H1 (cell line): ENCODE results near the gene SMARCA4. TPM values are rescaled to one million over a fixed set of nuclear protein-coding genes. Genes with fewer than 3 reads are reported as not detected.

ENCODE experiments used
- CTCF ChIA-PET: fragments of 300-600 bp; sonication (Branson Sonifier 250); formaldehyde crosslinking; loops from one replicate; lab custom pipeline; 2021; ENCODE audit not compliant: partially characterized antibody; lab: Charles Lee
- POLR2A ChIA-PET: fragments of 300-600 bp; sonication (Branson Sonifier 250); formaldehyde crosslinking; loops from one replicate; lab custom pipeline; 2021; ENCODE audit warnings: inconsistent platforms; ENCODE audit not compliant: partially characterized antibody; lab: Charles Lee
- DNase-seq, 2 experiments: peaks; one replicate each; pipeline versions ENCODE4 v3.0.0 to v3.0.0-alpha.2; 2010 to 2022; ENCODE audit warnings: low spot score in 2 of 2, low read depth in 1 of 2, mixed read lengths in 1 of 2
- FAIRE-seq: peaks from 2 replicates; lab custom pipeline; 2011; peaks lifted over from hg19 to GRCh38; lab: Jason Lieb, UNC
- H2AFZ ChIP-seq: 2 replicates; pipeline ENCODE4 v1.8.1; 2012; ENCODE audit warnings: low read length, inconsistent platforms
- H2AK5ac ChIP-seq: 2 replicates; pipeline ENCODE4 v1.6.1; 2013; ENCODE audit warnings: low read depth, low read length
- H2BK120ac ChIP-seq: replicated peaks from 2 replicates; pipeline ENCODE3; 2013; ENCODE audit warnings: low read depth, low read length, inconsistent platforms
- H2BK12ac ChIP-seq: 2 replicates; pipeline ENCODE4 v1.6.1; 2013; ENCODE audit warnings: low read depth, low read length
- H2BK15ac ChIP-seq: 2 replicates; pipeline ENCODE4 v1.6.1; 2013; ENCODE audit warnings: low read length
- H2BK20ac ChIP-seq: 2 replicates; pipeline ENCODE4 v1.6.1; 2013; ENCODE audit warnings: low read length
- H2BK5ac ChIP-seq: 2 replicates; pipeline ENCODE4 v1.6.1; 2013; ENCODE audit warnings: low read depth, low read length
- H3K14ac ChIP-seq: 2 replicates; pipeline ENCODE4 v1.6.1; 2013; ENCODE audit warnings: inconsistent platforms; ENCODE audit not compliant: insufficient read length
- H3K18ac ChIP-seq: 2 replicates; pipeline ENCODE4 v1.6.1; 2013; ENCODE audit warnings: low read length; ENCODE audit errors: extremely low read depth
- H3K23ac ChIP-seq: 2 replicates; pipeline ENCODE4 v1.6.1; 2013; ENCODE audit warnings: inconsistent platforms; ENCODE audit not compliant: insufficient read length
- H3K23me2 ChIP-seq: 2 replicates; pipeline ENCODE4 v1.6.1; 2013; ENCODE audit warnings: low read depth, low read length
- H3K27ac ChIP-seq: 2 replicates; pipeline ENCODE4 v1.6.1; 2011; ENCODE audit warnings: low read depth, low read length, inconsistent platforms
- H3K27me3 ChIP-seq, 4 experiments: replicated peaks in 1 of 4; 1 replicate in 1 of 4; 2 replicates in 3 of 4; pipeline versions ENCODE4 v1.6.1 to v1.8.1; 2011 to 2013; ENCODE audit warnings: low read length in 3 of 4, mild to moderate bottlenecking in 3 of 4, inconsistent platforms in 2 of 4, mixed read lengths in 2 of 4, moderate library complexity in 1 of 4; ENCODE audit not compliant: control insufficient read depth in 3 of 4, insufficient read depth in 3 of 4; ENCODE audit errors: extremely low read depth in 1 of 4
- H3K36me3 ChIP-seq, 4 experiments: 2 replicates each; pipeline versions ENCODE4 v1.6.1 to v1.8.1; 2011 to 2013; ENCODE audit warnings: mild to moderate bottlenecking in 4 of 4, low read length in 3 of 4, moderate library complexity in 2 of 4, control low read depth in 1 of 4, inconsistent platforms in 1 of 4; ENCODE audit not compliant: insufficient read depth in 4 of 4, control insufficient read depth in 2 of 4
- H3K4ac ChIP-seq: replicated peaks from 2 replicates; pipeline ENCODE3; 2013; ENCODE audit warnings: low read length, low read depth, mixed read lengths, inconsistent platforms; ENCODE audit not compliant: insufficient read length
- H3K4me1 ChIP-seq, 4 experiments: replicated peaks in 1 of 4; 1 replicate in 1 of 4; 2 replicates in 3 of 4; pipeline versions ENCODE4 v1.6.1 to v1.8.1; 2011 to 2013; ENCODE audit warnings: low read length in 3 of 4, inconsistent platforms in 2 of 4, mixed read lengths in 1 of 4; ENCODE audit not compliant: insufficient read depth in 4 of 4, control insufficient read depth in 3 of 4
- H3K4me2 ChIP-seq, 2 experiments: 2 replicates each; pipeline versions ENCODE4 v1.6.1 to v1.8.1; 2011 to 2013; ENCODE audit warnings: low read depth in 2 of 2, low read length in 2 of 2, control low read depth in 1 of 2, inconsistent platforms in 1 of 2, mild to moderate bottlenecking in 1 of 2; ENCODE audit not compliant: insufficient read depth in 1 of 2
- H3K4me3 ChIP-seq, 4 experiments: fragments of 200-600, 300-600 bp in 1 of 4; sonication (generic), shearing (Covaris generic), sonication (Bioruptor Twin) in 1 of 4; 2 replicates each; pipeline versions ENCODE4 v1.5.1 to v1.8.1; 2011 to 2016; ENCODE audit warnings: low read length in 4 of 4, low read depth in 3 of 4, control low read depth in 2 of 4, inconsistent platforms in 2 of 4, mild to moderate bottlenecking in 2 of 4, mixed read lengths in 1 of 4, moderate library complexity in 1 of 4; ENCODE audit not compliant: insufficient read depth in 2 of 4; ENCODE audit errors: extremely low read depth in 1 of 4
- H3K56ac ChIP-seq: replicated peaks from 2 replicates; pipeline ENCODE3; 2013; ENCODE audit warnings: low read depth, mild to moderate bottlenecking, mixed read lengths, low read length, inconsistent platforms; ENCODE audit not compliant: insufficient read length
- H3K79me1 ChIP-seq: 2 replicates; pipeline ENCODE4 v1.6.1; 2013; ENCODE audit warnings: low read depth, low read length, control low read depth
- H3K79me2 ChIP-seq, 2 experiments: 2 replicates each; pipeline versions ENCODE4 v1.6.1 to v1.8.1; 2012 to 2013; ENCODE audit warnings: low read length in 2 of 2, mild to moderate bottlenecking in 2 of 2, inconsistent platforms in 1 of 2; ENCODE audit not compliant: insufficient read depth in 2 of 2, control insufficient read depth in 1 of 2
- H3K9ac ChIP-seq, 4 experiments: replicated peaks in 1 of 4; 1 replicate in 1 of 4; 2 replicates in 3 of 4; pipeline versions ENCODE4 v1.6.1 to v1.8.1; 2011 to 2013; ENCODE audit warnings: low read depth in 3 of 4, low read length in 3 of 4, control low read depth in 2 of 4, mild to moderate bottlenecking in 2 of 4, moderate library complexity in 2 of 4, inconsistent platforms in 1 of 4; ENCODE audit errors: extremely low read depth in 1 of 4
- H3K9me3 ChIP-seq, 2 experiments: 2 replicates each; pipeline versions ENCODE4 v1.6.1 to v1.8.1; 2012 to 2013; ENCODE audit warnings: mild to moderate bottlenecking in 2 of 2, moderate library complexity in 2 of 2, control low read depth in 1 of 2, inconsistent platforms in 1 of 2, low read depth in 1 of 2, low read length in 1 of 2, mixed read lengths in 1 of 2; ENCODE audit not compliant: insufficient read depth in 2 of 2
- H4K20me1 ChIP-seq, 2 experiments: replicated peaks in 1 of 2; 2 replicates each; pipeline versions ENCODE3 to v1.8.1; 2011 to 2013; ENCODE audit warnings: inconsistent platforms in 2 of 2, low read length in 2 of 2, mild to moderate bottlenecking in 1 of 2; ENCODE audit not compliant: insufficient read depth in 2 of 2, control insufficient read depth in 1 of 2
- H4K5ac ChIP-seq: 2 replicates; pipeline ENCODE4 v1.6.1; 2013; ENCODE audit warnings: low read length, low read depth, mixed read lengths, inconsistent platforms; ENCODE audit not compliant: insufficient read length
- H4K8ac ChIP-seq: 2 replicates; pipeline ENCODE4 v1.8.0; 2013; ENCODE audit warnings: mild to moderate bottlenecking, moderate library complexity, low read length, inconsistent platforms; ENCODE audit not compliant: insufficient read depth; ENCODE audit errors: extremely low read depth
- H4K91ac ChIP-seq: replicated peaks from 2 replicates; pipeline ENCODE3; 2013; ENCODE audit warnings: low read length, mixed read lengths, inconsistent platforms; ENCODE audit not compliant: insufficient read length
- BCL11A ChIP-seq, 2 experiments: IDR thresholded peaks; one replicate each; pipeline ENCODE4 v1.6.1; 2011; ENCODE audit warnings: low read depth in 2 of 2, low read length in 2 of 2, mild to moderate bottlenecking in 2 of 2
- CTBP2 ChIP-seq: IDR thresholded peaks from 2 replicates; pipeline ENCODE4 v1.7.0; 2011; ENCODE audit warnings: borderline replicate concordance, mild to moderate bottlenecking, moderate library complexity, mixed read lengths, low read length; ENCODE audit not compliant: insufficient read depth, insufficient read length
- EGR1 ChIP-seq: IDR thresholded peaks from 2 replicates; pipeline ENCODE4 v1.6.1; 2011; ENCODE audit warnings: low read depth, low read length, borderline replicate concordance
- HDAC2 ChIP-seq, 2 experiments: fragments of 300-600 bp in 1 of 2; sonication (generic) in 1 of 2; IDR thresholded peaks; 2 replicates each; pipeline ENCODE4 v1.6.1; 2011 to 2012; ENCODE audit warnings: low read depth in 2 of 2, low read length in 2 of 2, mild to moderate bottlenecking in 2 of 2, moderate library complexity in 2 of 2, borderline replicate concordance in 1 of 2, inconsistent platforms in 1 of 2
- JUN ChIP-seq: IDR thresholded peaks from 2 replicates; pipeline ENCODE4 v1.6.1; 2011; ENCODE audit warnings: low read depth, mild to moderate bottlenecking, improper control_type of control experiment, low read length
- JUND ChIP-seq: IDR thresholded peaks from 2 replicates; pipeline ENCODE4 v1.6.1; 2011; ENCODE audit warnings: mild to moderate bottlenecking, improper control_type of control experiment, low read length
- MAFK ChIP-seq: IDR thresholded peaks from 2 replicates; pipeline ENCODE4 v1.6.1; 2012; ENCODE audit warnings: low read depth, mild to moderate bottlenecking, improper control_type of control experiment, low read length
- NRF1 ChIP-seq: IDR thresholded peaks from 2 replicates; pipeline ENCODE4 v1.6.1; 2011; ENCODE audit warnings: mild to moderate bottlenecking, low read depth, low read length, improper control_type of control experiment
- POLR2A ChIP-seq, 2 experiments: IDR thresholded peaks; 1 replicate in 1 of 2; 2 replicates in 1 of 2; pipeline ENCODE4 v1.6.1; 2011; ENCODE audit warnings: low read depth in 2 of 2, low read length in 2 of 2, mild to moderate bottlenecking in 2 of 2; ENCODE audit errors: control extremely low read depth in 1 of 2
- SIRT6 ChIP-seq: IDR thresholded peaks from one replicate; pipeline ENCODE4 v1.7.1; 2012; ENCODE audit warnings: low read length, inconsistent platforms
- SIX5 ChIP-seq: IDR thresholded peaks from 2 replicates; pipeline ENCODE4 v1.6.1; 2011; ENCODE audit warnings: mild to moderate bottlenecking, low read depth, low read length
- YY1 ChIP-seq: IDR thresholded peaks from 2 replicates; pipeline ENCODE4 v1.6.1; 2011; ENCODE audit warnings: low read depth, mild to moderate bottlenecking, low read length
- ZNF274 ChIP-seq: IDR thresholded peaks from 2 replicates; pipeline ENCODE4 v1.7.0; 2012; ENCODE audit warnings: low read length, borderline replicate concordance; ENCODE audit errors: extremely low read depth
- WGBS, 2 experiments: shearing (Covaris generic) in 1 of 2; methylation state at CpG; one replicate each; pipeline versions ENCODE4 v1.1.6 to v1.1.7; 2013 to 2015; ENCODE audit warnings: low lambda C conversion rate in 2 of 2, mixed read lengths in 2 of 2, inconsistent platforms in 1 of 2, low coverage in 1 of 2, missing lambda C conversion rate in 1 of 2; ENCODE audit not compliant: insufficient replicate concordance in 2 of 2, insufficient coverage in 1 of 2, insufficient read length in 1 of 2; ENCODE audit errors: extremely low coverage in 1 of 2, missing lambda C conversion rate in 1 of 2; 5-methylcytosine and 5-hydroxymethylcytosine counted together
- polyA plus RNA-seq, 7 experiments: library from polyadenylated mRNA; depleted of rRNA in 3 of 7; stranded (reverse) in 5 of 7; unstranded in 2 of 7; fragments of >200 nt in 5 of 7; fragments of 200-250 nt in 2 of 7; gene quantifications; 1 replicate in 5 of 7; 2 replicates in 1 of 7; 4 replicates in 1 of 7; pipeline versions ENCODE4 v1.2.1 to v1.2.3, GENCODE V29; 2011 to 2013; ENCODE audit warnings: missing spikeins in 2 of 7, mixed read lengths in 2 of 7
- total RNA-seq: library from RNA; stranded (reverse); fragmentation: NEBNext Ultra II Directional; extraction: Animal tissue kit (Norgen Biotek cat#: 25700); gene quantifications from 2 replicates; pipeline ENCODE4 v1.2.1, GENCODE V29; 2021

The SMARCA4 gene
- total and polyA plus RNA-seq, 2 of the 8 experiments (the other 6 are each of a cell fraction or from before 2014, with no cell fraction given), result 86.4 to 263 TPM

DNA sequence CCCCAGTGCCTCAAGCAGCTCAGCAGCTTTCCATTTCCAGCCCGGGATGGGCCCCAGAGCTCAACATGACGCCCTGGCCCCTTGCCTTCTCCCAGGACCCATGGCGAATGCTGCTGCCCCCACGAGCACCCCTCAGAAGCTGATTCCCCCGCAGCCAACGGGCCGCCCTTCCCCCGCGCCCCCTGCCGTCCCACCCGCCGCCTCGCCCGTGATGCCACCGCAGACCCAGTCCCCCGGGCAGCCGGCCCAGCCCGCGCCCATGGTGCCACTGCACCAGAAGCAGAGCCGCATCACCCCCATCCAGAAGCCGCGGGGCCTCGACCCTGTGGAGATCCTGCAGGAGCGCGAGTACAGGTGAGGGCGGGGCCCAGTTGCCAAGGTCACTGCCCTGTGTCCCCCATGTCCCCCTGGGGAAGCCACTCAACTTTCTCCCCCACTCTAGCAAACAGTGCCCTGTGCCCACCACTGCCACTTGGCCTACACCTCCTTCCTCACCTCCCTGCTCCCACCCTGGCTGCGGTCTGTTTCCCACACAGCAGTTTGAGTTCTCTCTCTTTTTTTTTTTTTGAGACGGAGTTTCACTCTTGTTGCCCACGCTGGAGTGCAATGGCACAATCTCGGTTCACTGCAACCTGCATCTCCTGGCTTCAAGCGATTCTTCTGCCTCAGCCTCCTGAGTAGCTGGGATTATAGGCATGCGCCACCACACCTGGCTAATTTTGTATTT, 26.9 kb downstream of the SMARCA4 start:
- Histone ChIP-seq H3K4me3 (no peak overlapping the region), H3K27ac (no peak overlapping the region), H4K8ac (no peak overlapping the region), H2BK120ac (no peak overlapping the region), H3K14ac (no peak overlapping the region), H4K20me1 (peaks cover 12 to 19% of the 10 kb centered on the region in 2 experiments), H4K91ac (no peak overlapping the region), H2BK20ac (no peak overlapping the region), H3K23ac (no peak overlapping the region), H2BK15ac (no peak overlapping the region), H3K23me2 (0 out of 2 replicates have a peak, but pooled peaks cover 2% of the 10 kb centered on the region), H2AK5ac (no peak overlapping the region), H2AFZ (no peak overlapping the region), H3K9me3 (no peaks in the 10 kb centered on the region), H3K27me3 (no peaks in the 10 kb centered on the region), H2BK5ac (no peak overlapping the region), H3K4ac (no peak overlapping the region), H2BK12ac (no peak overlapping the region), H3K79me2 (peaks cover 0 to 29% of the 10 kb centered on the region in 2 experiments; a peak in 2 of 4 replicates), H3K4me2 (no peak overlapping the region), H3K56ac (no peak overlapping the region), H3K18ac (no peak overlapping the region), H4K5ac (no peak overlapping the region), H3K79me1 (peaks cover 5% of the 10 kb centered on the region; the same call in 1 of the 2 replicates), H3K4me1 (no peaks in the 10 kb centered on the region), H3K9ac (no peak overlapping the region), H3K36me3 (peaks cover 28 to 62% (median 54%) of the 10 kb centered on the region in 4 experiments)
- ChIA-PET CTCF (interaction anchor here (1.0 to 1.8 kb wide), 3 partner anchors 11 to 48 kb away, joined by 4 to 5 read pairs (median 4); no protein-coding TSS in a partner anchor), POLR2A (no interaction called here)
- 100% methylated on average over 14 of the region's 32 CpGs; no CpG with 5 or more reads in 1 of the 2 experiments for WGBS, 2 experiments
- FAIRE-seq (no peak), DNase-seq (no peak)
- TF ChIP-seq BCL11A (IDR thresholded peaks at IDR 0.05; ENCODE audit: low read depth in 2 of 2, low read length in 2 of 2) (no peak), EGR1 (no peak), JUND (no peak), ZNF274 (no peak), HDAC2 (IDR thresholded peaks at IDR 0.05; ENCODE audit: borderline replicate concordance in 1 of 2, low read depth in 2 of 2, low read length in 2 of 2) (no peak), MAFK (no peak), YY1 (no peak), NRF1 (no peak), CTBP2 (no peak), SIX5 (no peak), SIRT6 (no peak), POLR2A (IDR thresholded peaks at IDR 0.05; ENCODE audit: control extremely low read depth in 1 of 2, low read depth in 2 of 2, low read length in 2 of 2) (no peak), JUN (no peak)
